Activated T-cell treated with anti-CD3 and anti-CD28 coated beads for 24 hours (primary cell): Measurements from ENCODE around the gene MCEE.
"Not testable (repeated sequence)": the region's sequence is repeated elsewhere in the genome, so short reads cannot be mapped to it uniquely, and the experiment has no call there.

Experiments used
- DNase-seq: peaks from one replicate; pipeline ENCODE4 v3.0.0-alpha.2; 2020; ENCODE audit warnings: low read depth

MCEE gene

DNA sequence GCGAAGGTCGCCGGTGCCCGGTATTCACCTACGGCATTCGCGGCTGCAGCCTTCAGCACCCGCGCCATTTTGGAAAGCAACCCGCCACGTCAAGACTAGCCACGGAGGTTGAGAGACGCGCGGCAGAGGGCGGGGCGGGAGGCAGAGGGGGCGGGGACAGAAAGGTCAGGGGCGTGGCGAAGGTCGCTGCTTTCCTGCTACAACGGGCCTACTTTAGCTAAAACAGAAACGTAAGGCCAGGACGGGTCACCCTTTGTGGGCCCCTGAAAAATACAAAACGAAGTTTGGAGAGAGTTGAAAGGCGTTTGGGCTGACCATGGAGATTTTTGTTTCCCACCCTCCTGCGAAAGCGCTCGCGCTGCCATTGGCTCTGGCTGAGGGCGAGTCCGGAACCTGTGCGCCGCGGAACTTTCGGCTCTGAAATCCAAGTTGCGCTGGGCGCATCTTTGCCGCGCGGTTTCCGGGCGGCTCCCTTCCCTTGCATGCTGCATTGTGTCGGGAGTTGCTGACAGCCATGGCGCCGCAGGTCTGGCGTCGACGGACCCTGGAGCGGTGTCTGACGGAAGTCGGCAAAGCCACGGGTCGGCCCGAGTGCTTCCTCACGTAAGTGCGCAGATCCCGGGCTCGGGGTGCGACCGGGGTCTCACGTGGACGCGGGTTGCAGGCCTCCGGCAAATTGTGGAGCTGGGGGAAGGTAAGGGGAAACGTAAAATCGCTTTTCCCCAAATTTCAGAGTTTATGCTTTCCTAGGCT is at the start of gene MCEE, which contains the start of gene MPHOSPH10:
MCEE (minus strand) TSS at position 78 of the 753 bp plus-strand sequence; CDS start at position 68, 10 bp downstream.
MPHOSPH10 (plus strand) TSS at position 483 of the 753 bp plus-strand sequence; CDS start at position 515, 32 bp downstream.
- DNase-seq = peak; percentile 87

DNA sequence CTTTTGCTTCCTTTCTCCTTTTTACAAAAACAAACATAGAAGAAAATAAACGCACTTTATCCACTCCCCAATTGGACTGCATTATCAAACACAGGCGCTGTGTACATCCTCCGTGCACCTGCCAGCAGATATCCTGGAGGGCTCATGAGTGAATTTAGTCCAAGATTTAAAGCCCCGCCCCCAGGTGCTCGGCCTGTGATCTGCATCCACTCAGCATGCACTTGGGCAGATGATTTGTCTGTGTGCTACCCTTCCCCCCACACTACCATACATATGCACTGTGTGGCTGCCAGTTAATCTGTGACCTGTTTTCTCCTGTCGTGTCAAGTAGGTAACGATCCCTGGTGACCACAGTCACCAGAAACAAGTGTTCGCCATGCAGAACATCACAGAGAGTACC is 48.8 kb upstream of the MCEE start:
- DNase-seq = not testable (repeated sequence)

DNA sequence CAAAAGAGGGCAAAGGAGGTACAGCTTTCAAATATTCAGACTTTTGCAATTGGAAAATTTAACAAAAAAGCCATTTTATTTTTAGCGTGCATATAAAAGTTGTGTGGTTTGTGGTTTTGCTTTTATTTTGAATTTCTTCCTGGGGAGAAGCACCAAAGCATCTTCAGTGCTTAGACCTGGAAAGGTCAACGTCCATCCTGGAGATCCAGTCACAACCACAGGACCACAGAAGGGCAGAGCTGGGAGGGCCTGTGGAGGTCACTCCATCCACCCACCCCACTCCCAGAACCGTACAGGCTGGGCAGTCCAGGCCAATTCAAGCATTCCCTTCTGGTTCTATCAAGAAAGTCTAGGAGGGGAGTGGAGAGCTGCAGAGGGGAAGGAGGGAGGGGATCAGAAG is 44.2 kb upstream of the MCEE start:
- DNase-seq = no peak

DNA sequence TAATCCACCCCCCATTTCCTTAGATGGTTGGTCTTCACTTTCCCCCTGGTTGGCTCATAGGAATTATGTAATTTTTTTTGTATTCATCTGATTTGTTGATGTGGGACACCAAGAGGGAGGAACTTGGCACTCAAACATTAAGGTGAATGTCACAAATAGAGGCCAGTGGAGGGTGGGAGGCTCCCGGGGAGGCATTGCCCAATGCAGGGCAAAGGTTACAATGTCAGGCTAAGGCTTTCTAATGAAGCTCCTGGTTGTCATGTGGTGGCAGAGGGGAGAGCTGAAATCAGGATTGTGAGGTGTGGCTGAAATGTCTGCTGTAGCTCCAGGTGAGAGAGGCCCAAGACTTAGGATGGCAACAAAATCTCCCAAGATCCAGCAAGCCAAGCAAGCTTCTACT is 43.1 kb upstream of the MCEE start:
- no peak for DNase-seq

DNA sequence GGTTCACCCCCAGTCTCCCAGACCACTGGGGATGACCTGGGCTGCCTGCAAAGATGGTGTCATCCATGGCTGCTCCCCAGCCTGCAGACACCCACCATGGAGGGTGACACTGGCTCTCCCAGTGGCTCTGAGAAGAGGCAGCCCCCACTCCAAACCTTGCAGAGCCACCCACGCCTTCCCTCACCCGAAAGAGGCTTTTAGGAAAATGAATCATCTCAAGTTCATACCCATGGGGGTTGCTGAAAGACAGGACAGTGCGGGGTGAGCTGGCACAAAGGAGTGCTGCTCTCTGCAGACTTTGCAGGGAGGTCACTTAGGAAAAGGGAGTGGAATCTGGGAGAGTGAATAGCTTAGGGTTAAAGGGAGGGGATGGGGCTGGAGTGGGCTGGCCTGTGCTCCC is 36.8 kb upstream of the MCEE start:
- DNase-seq = no peak

DNA sequence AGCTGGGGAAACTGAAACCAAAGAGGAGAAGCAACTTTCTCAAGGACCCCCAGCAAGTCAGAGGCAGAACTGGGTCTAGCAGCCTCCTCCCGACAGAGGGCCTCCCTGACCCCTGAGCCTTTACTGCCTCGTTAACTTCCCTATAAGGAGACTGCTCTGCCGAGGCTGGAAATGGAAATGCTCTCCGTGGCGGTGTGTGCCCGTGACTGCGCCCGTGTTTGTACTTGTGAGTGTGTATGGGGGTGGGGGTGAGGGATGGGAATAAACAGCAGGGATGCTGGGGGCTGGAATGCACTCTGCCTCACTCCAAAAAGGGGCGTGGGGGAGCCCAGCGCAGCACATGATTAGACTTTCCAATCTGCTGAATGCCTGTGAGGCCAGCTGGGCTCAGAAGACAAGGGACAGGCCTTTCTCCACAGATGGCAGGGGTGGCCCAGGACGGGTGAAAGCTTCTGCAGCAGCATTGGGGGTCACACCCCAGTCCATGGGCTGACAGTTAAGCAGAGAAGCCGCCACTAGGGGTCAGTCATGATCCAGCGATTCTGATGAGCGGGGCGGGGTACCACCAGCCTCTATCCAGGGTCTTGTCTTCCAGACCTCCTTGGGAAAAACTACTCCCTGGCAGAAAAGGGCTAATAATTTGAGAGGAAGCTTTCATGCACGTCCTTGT is 27.2 kb upstream of the MCEE start:
- peak; percentile 50 for DNase-seq

DNA sequence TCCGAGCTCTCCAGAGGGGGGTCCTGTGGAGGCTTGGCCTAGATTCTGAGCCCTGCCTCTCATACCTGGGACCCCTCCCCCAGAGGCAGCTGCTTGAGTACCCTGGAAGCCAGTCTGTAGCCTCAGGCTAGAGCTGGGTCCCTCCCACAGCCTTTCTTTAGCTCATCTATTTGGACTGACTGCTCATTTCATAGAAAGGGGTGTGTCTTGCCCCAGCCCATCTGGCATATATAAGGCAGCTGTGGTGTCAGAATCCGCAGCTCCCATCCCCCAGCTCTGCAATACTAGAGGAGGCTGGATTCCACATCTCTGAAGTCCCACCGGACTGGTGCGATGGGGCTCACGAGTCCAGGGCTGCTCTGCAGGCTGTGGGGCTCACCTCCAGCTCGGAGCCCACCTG is 26.5 kb upstream of the MCEE start:
- no peak for DNase-seq

DNA sequence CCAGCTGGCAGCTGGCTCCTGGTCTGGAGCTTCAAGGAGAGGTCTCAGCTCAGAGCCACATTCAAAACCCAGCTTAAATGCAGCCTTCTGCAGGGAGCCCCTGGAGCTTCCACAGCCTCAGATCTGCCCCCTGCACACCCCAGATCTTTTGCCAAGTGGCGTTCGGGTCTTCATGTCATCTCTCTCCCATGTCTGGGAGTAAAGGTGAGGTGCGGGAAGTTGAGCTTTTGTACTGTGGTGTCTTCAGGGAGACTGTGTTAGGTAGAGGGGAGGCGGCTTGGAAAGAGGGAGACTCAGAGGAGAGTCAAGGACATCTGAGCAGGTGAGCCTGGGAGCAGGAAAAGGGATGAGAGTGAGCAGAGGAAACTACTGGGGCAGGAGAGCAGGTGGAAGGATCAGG is 25.8 kb upstream of the MCEE start:
- no peak for DNase-seq

DNA sequence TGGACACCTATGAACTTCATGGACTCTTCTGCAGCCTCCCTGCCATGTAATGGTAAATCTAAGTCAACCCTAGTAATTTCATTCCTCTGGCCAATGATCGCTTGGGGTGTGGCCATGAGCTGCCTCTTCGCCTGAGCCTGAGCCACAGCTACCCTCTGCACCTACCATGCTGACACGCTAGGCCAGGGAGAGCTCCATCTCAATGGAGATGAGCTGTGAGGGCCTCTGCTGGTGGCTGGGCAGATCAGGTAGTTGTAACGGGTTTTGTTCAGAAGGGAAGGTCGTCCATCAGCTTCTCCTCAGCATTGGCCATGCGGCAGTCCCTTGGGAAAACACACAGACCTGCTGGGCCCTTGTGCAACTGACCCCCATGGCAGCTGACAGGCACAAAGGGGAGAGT is 24.8 kb upstream of the MCEE start:
- no peak for DNase-seq

DNA sequence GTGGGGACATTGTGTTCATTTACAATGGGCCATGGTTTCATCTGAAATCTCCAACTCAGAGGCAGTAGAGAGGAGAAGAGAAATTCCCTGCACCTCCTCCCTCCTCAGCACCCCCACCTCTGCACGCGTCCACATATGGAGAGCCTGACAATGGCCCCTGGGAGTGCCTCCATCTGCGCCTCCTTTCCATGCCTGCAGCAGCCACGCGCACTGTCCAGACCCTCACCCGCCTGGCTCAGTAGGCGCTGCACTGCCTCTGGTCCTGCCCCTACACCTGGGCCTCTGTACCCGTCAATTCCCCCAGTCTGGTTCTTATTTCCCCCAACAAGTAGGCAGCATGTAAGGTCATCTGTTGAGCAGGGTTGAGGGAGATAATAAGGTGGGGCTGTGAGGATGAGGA is 24.2 kb upstream of the MCEE start:
- no peak for DNase-seq

DNA sequence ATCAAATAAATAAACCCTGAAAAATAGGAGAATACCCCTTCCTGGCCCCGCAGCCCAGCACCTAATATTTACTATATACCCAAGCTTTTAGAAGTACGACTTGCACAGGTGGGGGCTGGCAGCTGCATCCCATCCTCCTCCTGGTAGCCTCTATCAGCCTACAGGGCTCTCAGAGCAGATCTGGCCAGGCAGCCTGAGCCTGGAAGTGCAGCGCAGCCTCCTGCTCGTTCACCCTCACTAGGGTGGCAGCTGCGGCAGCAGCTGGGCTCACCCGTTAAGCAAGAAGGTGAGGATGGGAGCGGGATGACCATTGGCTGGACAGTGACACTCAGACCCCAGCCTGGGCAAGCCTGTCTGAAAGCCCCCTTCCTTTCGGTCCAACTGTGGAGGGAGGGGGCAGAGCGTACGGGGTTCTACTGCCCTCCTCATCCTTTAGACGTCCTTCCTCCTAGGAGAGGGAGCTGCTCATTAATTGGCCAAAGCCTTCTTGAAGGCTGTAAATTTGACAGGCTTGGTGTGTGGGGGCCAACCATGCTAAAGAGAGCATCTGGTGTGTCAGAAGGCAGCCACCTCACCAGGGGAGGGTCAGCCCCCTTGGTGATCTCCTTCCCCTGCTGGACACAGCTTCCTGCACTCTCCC is 23.7 kb upstream of the MCEE start:
- no peak for DNase-seq

DNA sequence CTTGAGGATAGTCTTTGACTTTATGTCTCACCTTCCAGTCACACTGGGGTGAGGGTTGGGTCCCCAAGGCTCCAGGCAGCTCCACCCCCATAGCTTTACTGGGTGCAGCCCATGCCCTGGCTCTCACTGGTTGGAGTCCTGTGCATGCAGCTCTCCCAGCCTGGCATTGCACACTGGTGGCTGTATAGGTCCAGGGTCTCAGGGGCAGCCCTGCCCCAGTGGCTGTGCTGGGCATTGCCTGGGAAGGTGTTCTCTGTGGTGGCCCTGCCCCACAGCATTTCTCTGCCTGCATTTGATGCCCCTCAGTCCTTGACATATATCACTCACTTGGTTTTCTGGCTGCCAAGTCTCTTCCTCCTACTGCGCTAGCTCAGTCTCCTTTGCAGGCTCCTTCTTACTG is 21.6 kb upstream of the MCEE start:
- DNase-seq = no peak

DNA sequence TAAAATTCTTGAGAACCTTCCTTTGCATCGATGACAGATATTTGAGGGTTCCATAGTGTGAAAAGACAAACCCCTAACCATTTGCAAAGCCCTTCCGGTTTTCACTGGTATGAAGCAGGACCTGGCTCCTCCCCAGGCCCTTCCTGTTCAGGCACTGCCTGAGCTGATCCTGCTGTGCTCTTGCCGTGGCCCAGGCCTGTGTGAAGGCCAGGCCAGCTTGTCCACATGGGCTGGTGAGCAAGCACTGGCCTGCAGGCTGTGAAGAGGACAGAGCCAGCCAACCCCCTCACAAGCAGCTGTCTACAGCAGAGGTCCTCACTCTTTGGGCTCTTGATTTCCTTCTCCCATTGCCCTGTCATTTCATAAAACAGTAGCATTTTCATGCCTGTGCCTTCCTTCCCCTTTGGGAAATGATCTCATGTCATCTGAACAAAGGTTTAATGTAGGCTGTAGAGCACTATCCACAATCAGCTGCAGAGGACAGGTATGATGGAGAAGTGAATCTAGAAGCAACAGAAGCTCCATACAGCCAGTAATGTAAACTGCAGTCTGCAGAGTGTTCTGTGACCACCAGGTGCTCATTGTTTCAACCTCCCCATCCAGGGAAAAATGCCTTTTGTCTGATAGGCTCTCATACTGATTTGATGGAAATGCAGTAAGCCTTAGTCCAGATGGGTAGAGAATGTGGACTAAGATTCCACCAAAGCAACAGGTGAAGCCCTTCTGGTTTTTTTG is 20.2 kb upstream of the MCEE start:
- DNase-seq = no peak

DNA sequence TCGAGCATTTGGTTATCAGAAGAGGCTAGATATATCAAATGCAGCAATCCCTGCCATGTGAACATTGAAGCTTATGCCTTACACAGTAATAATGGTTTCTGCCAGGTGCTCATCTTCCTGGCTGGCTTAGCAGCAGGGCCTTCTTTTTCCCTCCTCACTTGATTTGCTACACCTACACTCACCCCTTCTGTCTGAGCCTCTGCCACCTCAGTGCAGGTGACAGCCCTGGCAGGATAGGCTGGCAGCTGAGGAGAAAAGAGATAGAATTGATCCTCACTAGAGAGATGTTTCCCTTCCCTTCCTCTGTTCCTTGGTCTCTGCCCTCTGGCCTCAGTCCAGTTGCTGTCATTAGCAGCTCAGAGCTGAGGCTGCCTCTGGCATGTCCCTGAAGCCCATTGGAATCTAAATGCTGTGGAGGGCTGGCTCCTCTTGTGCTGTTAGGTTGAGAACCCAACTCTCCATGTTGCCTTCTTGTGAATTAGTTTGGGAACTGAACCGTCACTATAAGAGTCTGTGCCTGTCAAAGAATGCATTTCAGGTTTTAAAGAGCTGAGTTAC is 18.6 kb upstream of the MCEE start:
- no peak for DNase-seq

DNA sequence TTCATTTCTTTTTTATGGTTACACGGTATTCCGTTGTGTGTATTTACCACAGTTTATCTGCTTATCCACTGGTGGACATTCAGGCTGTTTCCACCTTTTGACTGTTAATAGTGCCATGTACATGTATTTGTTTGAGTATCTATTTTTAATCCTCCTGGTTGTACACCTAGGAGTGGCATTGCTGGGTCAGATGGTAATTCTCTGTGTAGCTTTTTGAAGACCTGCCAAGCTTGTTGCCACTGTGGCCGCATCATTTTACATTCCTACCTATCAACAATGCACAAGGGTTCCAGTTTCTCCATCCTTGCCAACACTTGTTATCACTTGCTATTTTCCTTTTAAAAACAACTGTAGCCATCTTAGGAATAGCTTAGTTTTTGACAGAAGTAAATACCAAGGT is 13.8 kb upstream of the MCEE start:
- DNase-seq = no peak

DNA sequence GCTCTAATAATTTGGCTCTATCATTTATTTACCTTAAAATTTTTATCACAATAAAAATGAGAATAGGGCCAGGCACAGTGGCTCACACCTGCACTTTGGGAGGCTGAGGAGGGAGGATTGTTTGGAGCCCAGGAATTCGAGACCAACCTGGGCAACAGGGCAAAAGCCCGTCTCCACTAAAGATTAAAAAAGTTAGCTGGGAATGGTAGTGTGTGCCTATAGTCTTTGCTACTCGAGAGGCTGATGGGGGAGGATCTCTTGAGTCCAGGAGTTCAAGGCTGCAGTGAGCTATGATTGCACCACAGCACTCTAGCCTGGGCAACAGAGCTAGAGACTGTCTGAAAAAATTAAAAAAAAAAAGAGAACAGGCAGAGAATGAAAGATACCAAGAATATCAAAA is 6.1 kb upstream of the MCEE start:
- no peak for DNase-seq

DNA sequence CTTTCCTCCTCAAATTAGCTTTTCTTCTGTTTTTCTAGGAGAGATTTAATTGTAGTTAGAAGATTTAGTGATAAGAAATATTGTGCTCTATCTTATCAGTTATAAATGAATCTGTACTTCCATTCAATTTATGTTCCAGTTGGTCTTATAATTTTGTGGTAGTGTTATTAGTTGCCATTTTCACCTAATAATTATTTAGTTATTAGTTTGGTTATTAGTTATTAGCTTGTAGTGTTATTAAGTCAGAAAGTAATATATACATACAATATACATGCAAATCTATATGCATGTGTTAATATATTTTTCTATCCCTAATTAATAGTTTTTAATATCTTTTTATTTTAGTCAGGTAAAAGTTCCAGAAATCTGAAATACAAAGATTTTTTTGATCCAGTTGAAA is 3.6 kb upstream of the MCEE start:
- DNase-seq = no peak

DNA sequence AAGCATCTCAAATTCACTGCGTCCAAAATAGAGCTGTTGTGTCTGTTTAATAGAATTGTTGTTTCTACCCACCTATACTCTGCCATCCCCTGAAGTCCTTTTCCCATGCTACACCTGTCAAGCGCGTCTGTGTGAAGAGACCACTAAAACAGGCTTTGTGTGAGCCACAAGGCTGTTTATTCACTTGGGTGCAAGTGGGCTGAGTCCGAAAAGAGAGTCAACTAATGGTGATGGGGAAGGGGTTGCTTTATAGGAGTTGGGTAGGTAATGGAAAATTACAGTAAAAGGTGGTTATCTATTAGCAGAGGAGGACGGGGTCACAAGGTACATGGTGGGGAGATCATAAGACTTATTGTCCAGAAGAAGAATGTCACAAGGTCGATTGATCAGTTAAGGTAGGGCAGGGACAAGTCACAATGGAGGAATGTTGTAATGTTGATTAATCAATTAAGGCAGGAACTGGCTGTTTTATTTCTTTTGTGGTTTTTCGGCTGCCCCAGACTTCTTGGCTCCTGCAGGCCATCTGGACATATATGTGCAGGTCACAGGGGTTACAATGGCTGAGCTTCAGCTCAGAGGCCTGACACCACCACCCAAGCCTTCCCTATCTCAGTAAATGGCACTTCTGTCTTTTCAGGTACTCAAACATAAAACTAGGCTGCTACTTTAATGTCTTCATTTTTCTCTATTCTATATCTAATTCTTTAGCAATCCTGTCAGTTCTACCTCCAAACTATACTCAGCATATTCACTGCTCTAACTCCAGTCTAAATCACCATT is 1.5 kb upstream of the MCEE start:
- not testable (repeated sequence) for DNase-seq

DNA sequence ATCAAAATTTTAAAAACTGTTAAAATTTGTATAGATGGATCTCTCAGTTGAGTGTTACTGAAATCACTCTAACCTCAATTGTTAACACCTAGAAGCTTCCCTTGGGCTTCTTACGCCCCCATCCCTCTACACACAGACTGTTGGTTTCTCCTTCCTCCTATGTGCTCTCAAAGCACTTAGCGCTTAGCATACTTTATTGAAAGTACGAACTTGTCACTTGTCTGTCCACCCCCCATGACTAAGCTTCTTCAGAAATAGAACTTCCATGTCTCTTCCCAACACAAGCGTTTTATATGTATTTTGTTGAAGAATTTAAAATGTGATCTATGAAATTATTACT is 846 bp upstream of the MCEE start:
- no peak for DNase-seq

DNA sequence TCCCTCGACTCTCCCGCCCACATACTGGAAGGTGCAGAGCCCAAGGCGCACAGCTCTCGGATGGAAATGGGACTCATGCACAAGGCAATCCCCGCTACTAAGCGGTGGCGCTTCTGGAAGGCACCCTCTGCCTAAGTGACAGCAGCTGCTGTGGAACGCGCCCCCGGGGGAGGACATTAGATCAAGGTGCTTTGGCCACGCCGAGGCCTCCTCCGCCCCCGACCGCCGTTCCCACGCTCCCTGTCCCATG is 202 bp downstream of the MCEE start:
- DNase-seq = no peak

DNA sequence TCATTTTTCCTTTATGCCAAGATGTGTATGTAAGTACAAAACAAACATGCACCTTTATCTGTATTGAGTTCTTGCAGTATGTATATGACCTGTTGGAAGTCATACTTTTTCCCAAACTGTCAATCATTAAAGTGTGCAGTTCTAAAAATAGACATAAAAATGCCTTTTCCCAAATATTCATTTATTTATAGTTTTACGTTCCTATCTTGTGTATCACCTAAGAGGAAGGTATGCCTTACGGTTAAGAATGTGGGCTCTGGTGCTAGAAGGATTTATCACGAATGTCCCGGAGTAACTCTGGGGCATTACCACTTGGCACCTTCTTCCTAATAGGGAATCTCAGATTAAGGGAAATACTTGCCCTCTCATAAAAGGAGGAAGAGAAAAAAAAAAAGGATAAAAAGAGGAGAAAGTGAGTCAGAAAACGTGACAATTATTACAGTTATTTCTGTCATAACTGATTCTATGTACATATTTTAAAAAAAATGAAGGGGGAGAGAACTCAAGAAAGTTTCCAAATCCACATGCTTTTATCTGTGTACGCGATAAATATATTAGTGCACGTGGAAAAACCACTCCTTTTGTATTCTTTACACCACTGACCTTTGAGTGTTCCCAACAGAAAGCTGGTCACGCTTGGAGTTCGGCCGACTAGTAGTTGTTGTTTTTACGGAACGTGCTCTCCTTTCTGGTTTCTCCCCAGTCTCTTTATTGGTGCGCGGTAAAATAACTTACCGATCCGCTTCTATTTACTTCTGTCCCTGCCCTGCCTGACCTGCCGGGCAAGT is 721 bp downstream of the MCEE start:
- DNase-seq = no peak
